Measurements from ENCODE around the gene TLN1. TPM values are rescaled to one million over a fixed set of nuclear protein-coding genes. Genes with fewer than 3 reads are reported as not detected.

The TLN1 gene
- total and polyA plus RNA-seq, 2 of the 4 experiments (the other 2 are of a cell fraction): 228 to 346 TPM

DNA sequence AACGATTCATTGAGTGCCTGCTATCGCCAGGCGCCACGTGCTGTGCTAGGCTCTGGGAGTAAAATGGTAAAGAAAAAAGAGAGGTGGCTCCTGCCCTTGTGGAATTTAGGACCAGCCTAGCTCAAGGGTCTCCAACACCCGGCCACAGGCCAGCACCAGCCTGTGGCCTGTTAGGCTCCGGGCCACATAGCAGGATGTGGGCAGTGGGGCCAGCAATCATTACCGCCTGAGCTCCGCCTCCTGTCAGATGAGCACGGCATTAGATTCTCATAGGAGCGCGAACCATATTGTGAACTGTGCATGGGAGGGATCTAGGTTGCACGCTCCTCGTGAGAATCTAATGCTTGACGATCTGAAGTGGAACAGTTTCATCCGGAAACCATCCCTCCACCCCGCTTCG, 75.6 kb downstream of the TLN1 start:
- Histone ChIP-seq H3K9me3 (ENCODE audit: control insufficient read depth, insufficient read depth, low read length) (no peaks in the 10 kb centered on the region), H2BK120ac (ENCODE audit: low read depth, low read length) (no peak overlapping the region), H4K91ac (ENCODE audit: insufficient read depth, low read depth, low read length) (no peak overlapping the region), H2AK5ac (ENCODE audit: low read depth, low read length) (no peak overlapping the region), H2BK20ac (ENCODE audit: low read depth, low read length) (no peak overlapping the region), H3K14ac (replicated peaks; ENCODE audit: low read depth, low read length) (no peak overlapping the region), H3K36me3 (ENCODE audit: control insufficient read depth, insufficient read depth, low read length) (peaks cover 11% of the 10 kb centered on the region), H3K23ac (ENCODE audit: low read depth, low read length) (no peak overlapping the region), H3K4ac (ENCODE audit: low read depth, low read length) (no peak overlapping the region), H3K27ac (ENCODE audit: insufficient read depth, low read length) (no peak overlapping the region), H2BK5ac (ENCODE audit: low read depth, low read length, poor library complexity, severe bottlenecking) (no peak overlapping the region), H3K4me2 (ENCODE audit: low read depth, low read length) (no peak overlapping the region), H3K4me1 (ENCODE audit: control insufficient read depth, insufficient read depth, low read length) (peaks cover 14% of the 10 kb centered on the region), H3K18ac (ENCODE audit: low read depth, low read length) (no peak overlapping the region), H3K9me1 (ENCODE audit: insufficient read depth, low read length) (peaks cover 4% of the 10 kb centered on the region; the same call in 1 of the 2 replicates), H3K4me3 (ENCODE audit: insufficient read depth, low read depth, low read length) (no peak overlapping the region), H4K5ac (ENCODE audit: low read depth, low read length) (no peak overlapping the region), H2AK9ac (replicated peaks; ENCODE audit: low read depth, low read length, poor library complexity) (no peak overlapping the region), H2AFZ (replicated peaks; ENCODE audit: low read length, poor library complexity) (no peak overlapping the region), H3K56ac (ENCODE audit: extremely low read depth, insufficient read depth, low read length) (no peak overlapping the region), H2BK15ac (ENCODE audit: low read depth, low read length) (no peak overlapping the region), H3K27me3 (ENCODE audit: control insufficient read depth, insufficient read depth, low read length) (no peaks in the 10 kb centered on the region), H4K20me1 (ENCODE audit: insufficient read depth, low read length) (peaks cover 3% of the 10 kb centered on the region; the same call in 1 of the 2 replicates), H3K9ac (ENCODE audit: low read depth, low read length) (no peak overlapping the region), H3K79me1 (ENCODE audit: low read depth in 1 of 2, low read length in 2 of 2) (peaks cover 8 to 26% of the 10 kb centered on the region in 2 experiments; a peak in 3 of 4 replicates), H4K8ac (ENCODE audit: low read depth in 2 of 2, low read length in 2 of 2) (no peak overlapping the region)
- in situ Hi-C loops (cut with MboI; ENCODE audit: low sequenced_read_pairs): loop anchor here (10.0 kb wide), 1 partner anchor 152 kb away; no protein-coding TSS in a partner anchor
- ATAC-seq (ENCODE audit: low read depth): no peak
- ChIA-PET POLR2A (ENCODE audit: unreplicated experiment) (no interaction called here), CTCF (interaction anchor here (3.1 kb wide), 1 partner anchor 10 kb away, joined by 19 read pairs; no protein-coding TSS in a partner anchor)
- TF ChIP-seq, protein P1, sequence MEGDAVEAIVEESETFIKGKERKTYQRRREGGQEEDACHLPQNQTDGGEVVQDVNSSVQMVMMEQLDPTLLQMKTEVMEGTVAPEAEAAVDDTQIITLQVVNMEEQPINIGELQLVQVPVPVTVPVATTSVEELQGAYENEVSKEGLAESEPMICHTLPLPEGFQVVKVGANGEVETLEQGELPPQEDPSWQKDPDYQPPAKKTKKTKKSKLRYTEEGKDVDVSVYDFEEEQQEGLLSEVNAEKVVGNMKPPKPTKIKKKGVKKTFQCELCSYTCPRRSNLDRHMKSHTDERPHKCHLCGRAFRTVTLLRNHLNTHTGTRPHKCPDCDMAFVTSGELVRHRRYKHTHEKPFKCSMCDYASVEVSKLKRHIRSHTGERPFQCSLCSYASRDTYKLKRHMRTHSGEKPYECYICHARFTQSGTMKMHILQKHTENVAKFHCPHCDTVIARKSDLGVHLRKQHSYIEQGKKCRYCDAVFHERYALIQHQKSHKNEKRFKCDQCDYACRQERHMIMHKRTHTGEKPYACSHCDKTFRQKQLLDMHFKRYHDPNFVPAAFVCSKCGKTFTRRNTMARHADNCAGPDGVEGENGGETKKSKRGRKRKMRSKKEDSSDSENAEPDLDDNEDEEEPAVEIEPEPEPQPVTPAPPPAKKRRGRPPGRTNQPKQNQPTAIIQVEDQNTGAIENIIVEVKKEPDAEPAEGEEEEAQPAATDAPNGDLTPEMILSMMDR (conservative IDR thresholded peaks at IDR 0.05; ENCODE audit: low read depth, low read length): no peak
- TF ChIP-seq NFE2L2 (IDR thresholded peaks at IDR 0.05; ENCODE audit: low read depth, low read length) (no peak), MAFK (IDR thresholded peaks at IDR 0.05; ENCODE audit: low read depth, low read length) (no peak), BHLHE40 (IDR thresholded peaks at IDR 0.05; ENCODE audit: low read depth, low read length) (no peak), CEBPB (IDR thresholded peaks at IDR 0.05; ENCODE audit: low read depth, low read length) (no peak), MAZ (IDR thresholded peaks at IDR 0.05; ENCODE audit: borderline replicate concordance, low read depth, low read length) (no peak), POLR2A (IDR thresholded peaks at IDR 0.05; ENCODE audit: low read depth, low read length) (no peak), RFX5 (IDR thresholded peaks at IDR 0.05; ENCODE audit: low read depth, low read length) (no peak), FOS (IDR thresholded peaks at IDR 0.05; ENCODE audit: low read depth, low read length) (no peak), RCOR1 (IDR thresholded peaks at IDR 0.05; ENCODE audit: insufficient replicate concordance, low read length) (no peak), SMC3 (IDR thresholded peaks at IDR 0.05; ENCODE audit: low read depth, low read length) (no peak), MXI1 (IDR thresholded peaks at IDR 0.05; ENCODE audit: borderline replicate concordance, low read depth, low read length) (no peak)
- TF ChIP-seq, protein P2, sequence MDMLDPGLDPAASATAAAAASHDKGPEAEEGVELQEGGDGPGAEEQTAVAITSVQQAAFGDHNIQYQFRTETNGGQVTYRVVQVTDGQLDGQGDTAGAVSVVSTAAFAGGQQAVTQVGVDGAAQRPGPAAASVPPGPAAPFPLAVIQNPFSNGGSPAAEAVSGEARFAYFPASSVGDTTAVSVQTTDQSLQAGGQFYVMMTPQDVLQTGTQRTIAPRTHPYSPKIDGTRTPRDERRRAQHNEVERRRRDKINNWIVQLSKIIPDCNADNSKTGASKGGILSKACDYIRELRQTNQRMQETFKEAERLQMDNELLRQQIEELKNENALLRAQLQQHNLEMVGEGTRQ (IDR thresholded peaks at IDR 0.05; ENCODE audit: low read depth, low read length): no peak
- TF ChIP-seq, protein P3, sequence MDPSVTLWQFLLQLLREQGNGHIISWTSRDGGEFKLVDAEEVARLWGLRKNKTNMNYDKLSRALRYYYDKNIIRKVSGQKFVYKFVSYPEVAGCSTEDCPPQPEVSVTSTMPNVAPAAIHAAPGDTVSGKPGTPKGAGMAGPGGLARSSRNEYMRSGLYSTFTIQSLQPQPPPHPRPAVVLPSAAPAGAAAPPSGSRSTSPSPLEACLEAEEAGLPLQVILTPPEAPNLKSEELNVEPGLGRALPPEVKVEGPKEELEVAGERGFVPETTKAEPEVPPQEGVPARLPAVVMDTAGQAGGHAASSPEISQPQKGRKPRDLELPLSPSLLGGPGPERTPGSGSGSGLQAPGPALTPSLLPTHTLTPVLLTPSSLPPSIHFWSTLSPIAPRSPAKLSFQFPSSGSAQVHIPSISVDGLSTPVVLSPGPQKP (IDR thresholded peaks at IDR 0.05; ENCODE audit: borderline replicate concordance, low read depth, low read length): no peak
- no peak for DNase-seq
- dilution Hi-C loops (cut with HindIII; ENCODE audit: low sequenced_read_pairs, unreplicated experiment): no loop called here
- BruUV-seq (replicated peaks): no TSS peak
- intact Hi-C loops (cut with micrococcal nuclease): loop anchor here (5.0 to 10.0 kb wide), 4 partner anchors 36 to 172 kb away; partner anchors contain the start of genes HINT2 and SPAG8
- WGBS, 2 experiments (ENCODE audit: extremely low coverage in 2 of 2, insufficient read length in 1 of 2): 88% methylated on average over 5 of the region's 17 CpGs; no CpG with 5 or more reads in 1 of the 2 experiments
